K562 (cell line): ENCODE results near the gene GART. TPM values are rescaled to one million over a fixed set of nuclear protein-coding genes. Genes with fewer than 3 reads are reported as not detected.
A peak's percentile ranks its signal among the peaks of the same experiment; 100 is the strongest.

Experiments
- DEAF1 ChIP-seq: fragments of 450-650 bp; formaldehyde crosslinking; IDR thresholded peaks from 2 replicates; pipeline ENCODE4 v1.4.0; 2020; ENCODE audit warnings: mild to moderate bottlenecking, moderate library complexity
- FOXA3 ChIP-seq, 2 experiments: fragments of 450-650 bp in 1 of 2; sonication (generic) in 1 of 2; formaldehyde crosslinking; IDR thresholded peaks in 1 of 2; conservative IDR thresholded peaks in 1 of 2; 2 replicates each; pipeline versions ENCODE4 v1.4.0 to v1.8.0; 2020 to 2022; ENCODE audit warnings: mild to moderate bottlenecking in 2 of 2, missing genetic modification reagents in 1 of 2
- HES1 ChIP-seq: fragments of 450-650 bp; IDR thresholded peaks from 2 replicates; pipeline ENCODE4 v1.6.1; 2016; ENCODE audit warnings: low read depth, mild to moderate bottlenecking, moderate library complexity
- HEY1 ChIP-seq: fragments of 250-450 bp; sonication (Bioruptor Pico); IDR thresholded peaks from 2 replicates; pipeline ENCODE4 v1.5.0; 2020; ENCODE audit warnings: mild to moderate bottlenecking, moderate library complexity, borderline replicate concordance
- KAT7 ChIP-seq: sonication (generic); formaldehyde crosslinking; IDR thresholded peaks from 2 replicates; pipeline ENCODE4 v1.8.0; 2022; ENCODE audit warnings: missing genetic modification reagents, mild to moderate bottlenecking, borderline replicate concordance
- KDM1A ChIP-seq, 2 experiments: fragments of 450-650 bp; IDR thresholded peaks; 2 replicates each; pipeline ENCODE4 v1.6.1; 2016; ENCODE audit warnings: mild to moderate bottlenecking in 2 of 2
- MYBL2 ChIP-seq, 2 experiments: fragments of 450-650 bp in 1 of 2; sonication (generic) in 1 of 2; formaldehyde crosslinking in 1 of 2; IDR thresholded peaks; 2 replicates each; pipeline versions ENCODE4 v1.6.1 to v1.8.1; 2017 to 2022; ENCODE audit warnings: borderline replicate concordance in 1 of 2, inconsistent platforms in 1 of 2, low read depth in 1 of 2, mild to moderate bottlenecking in 1 of 2, missing genetic modification reagents in 1 of 2, moderate library complexity in 1 of 2
- SIN3A ChIP-seq, 2 experiments: fragments of 150-350 bp in 1 of 2; IDR thresholded peaks; 2 replicates each; pipeline ENCODE4 v1.6.1; 2011 to 2016; ENCODE audit warnings: borderline replicate concordance in 2 of 2, low read depth in 2 of 2, low read length in 2 of 2, mild to moderate bottlenecking in 2 of 2, moderate library complexity in 2 of 2; ENCODE audit not compliant: control insufficient read depth in 1 of 2
- SMC3 ChIP-seq: conservative IDR thresholded peaks from 2 replicates; pipeline ENCODE4 v1.6.1; 2011; ENCODE audit warnings: low read depth, low read length, improper control_type of control experiment; ENCODE audit not compliant: insufficient read depth
- ZBTB17 ChIP-seq: fragments of 450-650 bp; formaldehyde crosslinking; IDR thresholded peaks from 2 replicates; pipeline ENCODE4 v1.4.0; 2020; ENCODE audit warnings: mild to moderate bottlenecking
- ZNF134 ChIP-seq: fragments of 250-450 bp; sonication (Bioruptor Pico); conservative IDR thresholded peaks from 2 replicates; pipeline ENCODE4 v1.4.0; 2020
- ZNF318 ChIP-seq, 2 experiments: fragments of 450-650 bp; IDR thresholded peaks; 2 replicates each; pipeline ENCODE4 v1.6.1; 2016; ENCODE audit warnings: mild to moderate bottlenecking in 2 of 2, borderline replicate concordance in 1 of 2, low read depth in 1 of 2, moderate library complexity in 1 of 2
- ZNF766 ChIP-seq: fragments of 200-800 bp; sonication (Bioruptor generic); conservative IDR thresholded peaks from 2 replicates; pipeline ENCODE4 v1.6.1; 2016; ENCODE audit warnings: missing genetic modification characterization, missing compliant biosample characterization
- polyA plus RNA-seq, 8 experiments: library from polyadenylated mRNA; depleted of rRNA in 4 of 8; stranded (reverse) in 5 of 8; unstranded in 3 of 8; fragments of >200 nt; fragmentation: Nextera tagmentation in 2 of 8; fragmentation: Illumina TruSeq in 1 of 8; extraction: Ambion mirVana in 2 of 8; extraction: Trizol in 1 of 8; gene quantifications; 2 replicates each; pipeline versions ENCODE4 v1.2.1 to v1.2.3, GENCODE V29; 2011 to 2014; ENCODE audit warnings: inconsistent platforms in 1 of 8, missing spikeins in 1 of 8
- total RNA-seq, 7 experiments: library from RNA; depleted of rRNA in 6 of 7; stranded (reverse); fragments of >200 nt in 6 of 7; fragmentation: Illumina TruSeq in 2 of 7; extraction: Trizol in 2 of 7; gene quantifications; 2 replicates each; pipeline versions ENCODE4 v1.2.1 to v1.2.3, GENCODE V29; 2011 to 2021; ENCODE audit warnings: low replicate concordance in 1 of 7

The GART gene
- total and polyA plus RNA-seq, 9 of the 15 experiments (the other 6 are each of a cell fraction or from before 2014, with no cell fraction given) = 141 to 429 (median 349) TPM

- peak in 1 of 2 experiments; percentile 51; a peak in 1 of 4 replicates for TF ChIP-seq SIN3A (IDR thresholded peaks at IDR 0.05; ENCODE audit: borderline replicate concordance in 2 of 2, control insufficient read depth in 1 of 2, low read depth in 2 of 2, low read length in 2 of 2)
- TF ChIP-seq ZNF318 (IDR thresholded peaks at IDR 0.05; ENCODE audit: borderline replicate concordance in 1 of 2, low read depth in 1 of 2) = no peak
- TF ChIP-seq HEY1 (CRISPR knock-in tag) = no peak
- no peak for TF ChIP-seq SMC3
- TF ChIP-seq KAT7 (CRISPR knock-in tag) = 0 out of 2 replicates have a peak, but pooled peaks have one; percentile 37
- TF ChIP-seq ZBTB17 (CRISPR knock-in tag) = peak; percentile 46; the same call in 1 of the 2 replicates
- no peak for TF ChIP-seq DEAF1
- 0 out of 4 replicates have a peak, but pooled peaks of 1 of the 2 experiments have one; percentile 33 for TF ChIP-seq FOXA3 (CRISPR knock-in tag; conservative IDR thresholded peaks at IDR 0.05 in 1 of 2, IDR thresholded peaks at IDR 0.05 in 1 of 2)
- no peak for TF ChIP-seq KDM1A (IDR thresholded peaks at IDR 0.05)
- TF ChIP-seq MYBL2 (IDR thresholded peaks at IDR 0.05; ENCODE audit: low read depth) = no peak
- TF ChIP-seq MYBL2 (CRISPR knock-in tag; IDR thresholded peaks at IDR 0.05; ENCODE audit: borderline replicate concordance) = no peak
- no peak for TF ChIP-seq ZNF134 (CRISPR knock-in tag)
- TF ChIP-seq ZNF766 (CRISPR knock-in tag) = no peak
- no peak for TF ChIP-seq HES1
These were observed 46.0 kb upstream of the GART start (continued) for GRCh38 chr21:33587792-33588484.
